CD4-positive, alpha-beta T cell treated with Interleukin-15 for 4 hours (primary cell): ENCODE data around the gene PAQR7.
"Not testable (repeated sequence)": the region's sequence is repeated elsewhere in the genome, so short reads cannot be mapped to it uniquely, and the experiment has no call there.

Source experiments
- DNase-seq: peaks from one replicate; pipeline ENCODE4 v3.0.0-alpha.2; 2020; ENCODE audit warnings: low spot score

Gene PAQR7

DNA sequence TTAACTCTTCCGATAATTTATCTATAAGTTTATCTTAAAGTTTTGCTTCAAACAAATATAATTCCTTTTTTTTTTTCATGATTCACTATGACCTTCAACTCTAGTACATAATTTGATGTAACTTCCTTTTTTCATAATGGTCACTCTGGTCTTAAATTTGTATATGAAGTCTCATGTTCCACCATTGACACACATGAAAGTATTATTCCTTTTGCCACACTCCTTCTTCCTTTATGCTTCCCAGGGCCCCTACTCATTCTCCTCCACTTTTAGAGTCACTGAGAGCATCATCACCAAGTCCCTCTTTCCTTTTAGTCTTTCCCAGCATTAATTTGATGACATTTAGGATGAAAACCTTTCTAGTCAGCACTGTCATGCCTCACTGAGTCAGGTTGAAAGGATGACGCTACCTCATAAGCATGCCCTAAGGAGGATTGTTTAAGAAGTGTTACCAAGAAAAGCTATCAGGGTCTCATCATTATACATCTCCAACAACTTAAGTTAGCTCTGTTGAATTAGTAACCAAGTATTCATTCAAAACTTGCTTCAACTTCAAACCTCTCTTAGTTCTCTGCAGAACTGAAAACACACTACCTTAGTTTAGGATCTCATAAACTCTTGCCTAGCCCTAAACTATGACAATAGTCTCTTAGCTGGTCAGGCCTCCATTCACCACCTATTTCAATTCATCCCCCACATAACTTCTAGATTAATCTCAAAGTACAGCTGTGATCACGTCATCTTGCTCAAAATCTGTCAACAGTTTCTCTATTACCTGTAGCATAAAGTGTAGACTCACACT, 30.8 kb downstream of the PAQR7 start:
- no peak for DNase-seq

DNA sequence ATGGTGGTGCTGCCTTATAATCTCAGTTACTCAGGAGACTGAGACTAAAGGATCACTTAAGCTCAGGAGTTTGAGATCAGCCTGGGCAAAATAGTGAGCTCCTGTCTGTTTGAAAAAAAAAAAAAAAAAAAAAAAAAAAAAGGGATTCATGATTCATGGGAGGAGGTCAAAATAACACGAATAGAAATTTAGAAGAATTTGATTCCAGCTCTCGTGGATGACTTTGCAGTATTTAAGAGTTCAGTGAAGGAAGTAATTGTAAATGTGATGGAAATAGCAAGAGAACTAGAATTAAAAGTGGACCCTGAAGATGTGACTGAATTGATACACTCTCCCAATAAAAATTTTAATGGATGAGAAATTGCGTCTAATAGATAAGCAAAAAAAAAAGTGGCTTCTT, 32.0 kb downstream of the PAQR7 start:
- no peak for DNase-seq

DNA sequence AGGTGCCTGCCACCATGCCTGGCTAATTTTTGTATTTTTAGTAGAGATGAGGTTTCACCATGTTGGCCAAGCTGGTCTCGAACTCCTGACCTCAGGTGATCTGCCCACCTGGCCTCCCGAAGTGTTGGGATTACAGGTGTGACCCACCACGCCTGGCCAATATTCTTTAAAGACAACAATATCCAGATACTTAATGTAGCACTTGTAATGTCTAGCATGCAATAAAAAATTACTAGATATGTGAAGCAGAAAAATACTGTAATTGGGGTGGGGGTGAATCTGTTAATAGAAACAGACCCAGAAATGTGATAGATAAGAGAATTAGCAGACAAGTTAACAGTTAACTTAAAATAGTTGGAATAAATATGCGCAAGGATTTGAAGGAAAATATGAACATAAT, 35.7 kb downstream of the PAQR7 start:
- DNase-seq, result not testable (repeated sequence)

DNA sequence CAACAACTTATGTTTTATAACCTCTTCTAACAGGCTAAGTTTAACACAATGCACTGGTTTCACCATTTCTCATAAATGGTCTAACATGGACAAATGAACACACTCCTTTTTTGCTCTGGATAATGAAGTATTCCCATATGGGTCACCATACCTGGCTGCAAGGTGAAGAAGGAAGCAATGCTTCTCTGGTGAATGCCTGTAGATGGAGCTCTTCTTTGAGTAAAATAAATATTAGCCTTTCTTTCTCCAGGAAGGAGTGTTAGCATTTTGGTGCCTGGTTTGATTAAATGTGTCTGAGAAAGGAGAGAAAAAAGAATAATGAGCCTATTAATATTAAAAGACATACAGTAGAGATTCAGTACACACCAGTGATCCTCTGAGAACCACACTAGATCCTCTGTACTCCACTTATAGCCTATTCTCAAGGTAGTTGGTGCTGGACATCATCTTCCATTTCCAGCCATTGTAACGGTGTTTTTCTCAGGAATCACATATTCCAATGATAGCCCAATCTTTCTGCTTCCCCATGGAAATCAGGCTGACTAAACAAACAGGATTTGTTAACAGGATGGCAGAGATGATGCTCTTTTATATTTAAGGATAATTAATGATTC, 38.1 kb downstream of the PAQR7 start:
- no peak for DNase-seq

DNA sequence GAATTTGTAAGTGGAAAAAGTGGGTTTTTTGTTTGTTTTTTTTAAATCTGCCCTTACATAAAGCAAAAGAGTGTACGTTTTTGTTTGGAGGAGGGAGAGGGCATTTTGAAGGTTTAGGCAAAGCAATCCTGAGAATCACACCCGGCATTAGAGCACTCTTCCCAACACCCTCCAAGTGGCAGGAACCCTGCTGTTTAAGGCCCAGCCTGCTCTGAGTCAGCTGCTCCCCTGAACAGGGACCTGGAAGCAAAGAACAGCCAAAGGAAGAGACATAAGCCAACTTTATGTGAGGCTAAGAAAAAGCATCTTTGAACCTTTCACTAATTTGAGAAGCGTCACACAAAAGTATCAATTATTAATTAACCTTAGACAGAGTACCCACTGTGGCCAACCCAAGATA, 38.8 kb downstream of the PAQR7 start:
- DNase-seq, result no peak

DNA sequence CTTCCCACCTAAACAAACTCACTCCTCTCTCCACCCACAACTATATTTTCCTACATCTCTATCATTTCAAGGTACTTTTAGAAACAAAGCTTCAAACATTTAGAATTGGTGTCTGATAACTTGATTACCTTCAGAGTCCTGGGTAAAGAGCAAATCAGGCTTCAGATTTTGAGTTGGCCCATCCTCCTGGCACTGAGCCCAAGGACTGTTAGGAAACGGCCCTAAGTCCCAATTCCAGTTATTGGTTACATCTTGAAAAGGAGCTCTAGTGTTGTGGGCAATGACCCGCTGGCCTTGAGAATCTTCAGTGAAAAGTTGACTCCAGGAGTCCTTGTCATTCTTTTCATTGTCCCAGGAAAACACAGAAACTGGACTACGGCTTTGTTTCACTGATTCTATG, 40.6 kb downstream of the PAQR7 start:
- no peak for DNase-seq

DNA sequence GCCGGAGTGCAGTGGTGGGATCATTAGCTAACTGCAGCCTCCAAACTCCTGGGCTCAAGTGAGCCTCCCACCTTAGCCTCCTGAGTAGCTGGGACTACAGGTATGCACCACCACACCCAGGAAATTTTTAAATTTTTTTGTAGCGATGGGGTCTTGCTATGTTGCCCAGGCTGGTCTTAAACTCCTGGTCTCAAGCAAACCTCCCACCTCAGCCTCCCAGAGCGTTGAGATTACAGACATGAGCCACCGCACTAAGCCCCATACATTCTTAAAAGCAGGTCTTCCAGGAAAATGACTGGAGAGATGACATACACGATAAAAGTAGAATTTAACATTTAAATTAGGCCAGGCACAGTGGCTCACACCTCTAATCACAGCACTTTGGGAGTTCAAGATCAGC, 42.4 kb downstream of the PAQR7 start:
- DNase-seq, result no peak

DNA sequence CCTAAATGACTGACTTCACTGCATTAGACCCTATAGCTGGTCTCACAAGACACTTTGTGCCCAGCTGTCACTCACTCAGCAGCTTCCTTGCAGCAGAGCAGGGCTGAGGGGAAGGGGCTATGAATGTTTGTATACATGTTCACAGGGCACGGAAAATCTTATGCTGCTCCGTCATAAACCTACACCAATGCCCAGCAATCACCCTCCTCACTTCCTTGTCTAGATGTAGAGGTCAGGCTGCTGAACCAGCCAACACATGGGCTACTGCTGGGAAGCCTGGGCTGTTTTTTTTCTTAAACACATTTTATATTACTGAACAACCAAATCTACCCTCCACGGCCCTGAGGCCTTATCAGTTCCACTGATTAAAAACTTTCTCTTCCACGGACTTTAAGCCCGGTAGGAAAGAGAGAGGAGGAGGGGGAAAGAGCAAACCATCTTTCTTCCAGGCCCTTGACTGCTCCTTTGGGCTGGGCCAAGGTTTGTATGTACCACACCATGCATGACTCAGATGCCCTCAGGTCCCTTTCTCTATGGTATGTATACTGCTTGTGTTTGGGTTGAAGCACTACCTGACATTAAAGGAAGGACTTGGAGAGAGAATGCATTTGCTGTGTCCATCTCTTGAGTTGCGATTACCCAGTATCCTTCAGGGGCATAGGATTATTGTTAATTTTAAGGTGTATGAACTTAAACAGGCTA, 43.0 kb downstream of the PAQR7 start:
- no peak for DNase-seq

DNA sequence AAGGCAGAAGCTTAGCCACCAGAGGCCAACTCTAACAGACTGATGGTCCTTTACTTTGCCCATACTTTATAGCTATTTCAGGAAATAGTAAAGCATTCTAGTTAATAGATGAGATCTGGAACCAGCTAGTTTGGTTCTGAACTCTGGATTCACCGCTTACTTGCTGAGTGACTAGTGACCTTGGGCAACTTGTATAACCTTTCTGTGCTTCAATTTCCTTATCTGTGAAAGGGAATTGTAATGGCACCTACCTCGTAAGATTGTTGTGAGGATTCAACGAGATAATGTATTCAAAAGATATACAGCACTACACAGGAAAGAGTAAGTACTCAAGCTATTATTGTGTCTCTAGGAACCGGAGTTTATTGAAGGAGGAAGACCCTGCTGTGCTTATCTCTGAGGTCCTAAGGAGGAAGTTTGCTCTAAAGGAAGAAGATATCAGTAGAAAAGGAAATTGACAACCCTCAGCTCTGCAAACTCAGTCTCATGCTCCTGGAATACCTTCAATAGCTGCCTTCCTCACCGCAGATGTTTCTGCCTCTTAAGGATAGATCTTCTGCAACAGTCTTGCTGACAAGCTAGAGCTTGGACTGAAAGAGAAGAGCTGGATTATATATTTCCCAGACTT, 43.8 kb downstream of the PAQR7 start:
- no peak for DNase-seq

DNA sequence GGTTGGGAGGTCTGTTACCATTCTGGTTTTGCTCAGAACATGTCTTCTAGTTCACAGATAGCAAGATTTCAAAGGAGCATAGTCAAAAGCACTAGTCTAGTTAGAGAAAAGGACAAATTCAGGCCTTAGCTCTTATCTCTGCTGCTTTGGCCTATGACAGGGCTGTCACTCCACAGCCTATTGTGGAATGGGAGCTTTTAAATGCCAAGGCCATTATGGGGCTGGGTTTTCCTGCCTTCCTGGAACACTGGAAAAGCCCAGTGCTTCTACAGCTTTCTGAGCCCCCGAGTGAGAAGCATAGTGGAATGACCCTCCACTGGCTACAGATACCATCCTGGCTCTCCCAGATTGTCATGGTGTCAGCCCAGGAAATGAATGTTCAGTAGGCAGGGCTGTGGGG, 46.5 kb downstream of the PAQR7 start:
- no peak for DNase-seq

DNA sequence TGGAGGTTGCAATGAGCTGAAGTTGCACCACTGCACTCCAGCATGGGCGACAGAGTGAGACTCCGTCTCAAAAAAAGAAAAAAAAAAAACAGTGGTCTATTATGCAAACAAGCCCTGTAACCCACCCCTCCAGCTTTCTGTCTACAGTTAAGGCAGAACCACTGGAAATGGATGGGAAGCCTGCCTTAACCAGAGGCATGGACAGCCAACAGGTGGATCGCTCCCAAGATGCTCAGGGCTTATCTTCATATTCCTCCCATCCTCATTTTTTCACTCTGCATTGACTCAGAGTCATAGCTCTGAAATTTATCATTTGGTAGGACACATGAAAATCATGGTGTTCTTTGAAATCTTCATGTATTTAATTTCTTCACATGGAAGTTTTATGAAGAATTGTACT, 47.0 kb downstream of the PAQR7 start:
- no peak for DNase-seq

DNA sequence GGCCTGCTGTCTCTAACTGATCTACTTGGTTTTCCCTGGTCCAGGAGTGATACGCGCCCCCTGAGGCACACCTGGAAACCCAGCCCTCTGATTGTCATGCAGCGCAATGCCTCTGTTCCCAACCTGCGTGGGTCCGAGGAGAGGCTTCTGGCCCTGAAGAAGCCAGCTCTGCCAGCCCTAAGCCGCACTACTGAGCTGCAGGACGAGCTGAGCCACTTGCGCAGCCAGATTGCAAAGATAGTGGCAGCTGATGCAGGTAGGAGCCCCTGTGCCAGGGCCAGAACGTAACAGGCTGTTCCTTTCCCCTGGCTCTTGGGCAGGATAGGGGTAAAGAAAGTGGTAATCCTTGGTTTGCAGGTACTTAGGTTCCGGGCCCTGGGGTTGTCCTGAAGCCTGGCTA, 48.9 kb downstream of the PAQR7 start:
- DNase-seq, result no peak

DNA sequence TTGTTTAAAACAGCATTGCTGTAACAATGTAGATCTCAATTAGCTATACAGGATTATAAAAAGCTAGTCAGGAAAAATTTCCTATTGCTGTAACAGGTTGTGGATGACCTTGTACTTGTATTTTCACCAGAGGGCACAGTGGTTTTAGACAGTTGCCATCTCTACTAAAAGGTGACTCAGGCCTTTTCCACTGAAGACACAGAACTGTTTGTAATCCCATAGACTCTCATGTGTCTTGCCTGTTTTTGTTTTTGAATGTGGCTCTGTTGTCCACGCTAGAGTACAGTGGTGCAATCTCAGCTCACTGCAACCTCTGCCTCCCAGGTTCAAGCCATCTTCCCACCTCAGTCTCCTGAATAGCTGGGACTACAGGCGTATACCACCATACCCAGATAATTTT, 49.9 kb downstream of the PAQR7 start:
- DNase-seq, result no peak

DNA sequence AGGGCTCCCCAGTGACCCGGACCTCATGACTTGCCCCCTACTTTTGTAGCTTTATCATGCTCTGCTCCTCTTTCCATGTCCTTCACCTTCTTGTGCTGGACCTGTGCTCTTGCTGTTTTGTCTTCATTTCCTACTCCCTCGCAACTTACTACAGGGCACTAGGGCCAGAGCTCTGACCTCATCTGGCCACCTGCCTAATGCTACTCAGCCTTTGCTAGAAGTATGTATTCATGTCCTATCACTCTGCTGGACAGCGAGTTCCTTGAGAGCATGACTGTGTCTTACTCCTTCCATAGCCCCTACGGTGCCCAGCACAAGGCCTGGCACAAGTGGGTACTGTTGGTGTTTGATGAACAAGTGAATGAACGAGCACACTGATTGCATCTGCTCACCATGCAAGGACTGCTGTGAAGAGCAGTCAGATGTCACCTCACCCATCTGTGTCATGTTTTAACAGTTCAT, 53.8 kb downstream of the PAQR7 start:
- no peak for DNase-seq

DNA sequence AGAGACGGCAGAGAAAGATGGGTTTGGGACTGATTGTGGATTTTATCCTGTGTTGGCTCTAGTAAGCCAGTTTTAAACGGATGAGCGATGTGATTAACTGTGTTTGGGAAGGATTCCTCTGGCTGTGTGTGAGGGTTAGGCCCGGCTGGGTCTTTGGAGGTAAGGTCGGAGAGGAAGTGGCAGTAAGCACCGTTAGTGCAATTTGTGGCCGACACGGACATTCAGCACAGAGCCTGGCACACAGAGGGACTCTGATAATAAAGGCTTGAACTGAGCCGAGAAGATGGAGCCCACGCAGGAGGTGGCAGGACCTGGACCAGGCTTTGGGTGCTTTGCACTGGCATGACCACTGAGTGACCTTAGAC, 54.4 kb downstream of the PAQR7 start:
- DNase-seq, result no peak

DNA sequence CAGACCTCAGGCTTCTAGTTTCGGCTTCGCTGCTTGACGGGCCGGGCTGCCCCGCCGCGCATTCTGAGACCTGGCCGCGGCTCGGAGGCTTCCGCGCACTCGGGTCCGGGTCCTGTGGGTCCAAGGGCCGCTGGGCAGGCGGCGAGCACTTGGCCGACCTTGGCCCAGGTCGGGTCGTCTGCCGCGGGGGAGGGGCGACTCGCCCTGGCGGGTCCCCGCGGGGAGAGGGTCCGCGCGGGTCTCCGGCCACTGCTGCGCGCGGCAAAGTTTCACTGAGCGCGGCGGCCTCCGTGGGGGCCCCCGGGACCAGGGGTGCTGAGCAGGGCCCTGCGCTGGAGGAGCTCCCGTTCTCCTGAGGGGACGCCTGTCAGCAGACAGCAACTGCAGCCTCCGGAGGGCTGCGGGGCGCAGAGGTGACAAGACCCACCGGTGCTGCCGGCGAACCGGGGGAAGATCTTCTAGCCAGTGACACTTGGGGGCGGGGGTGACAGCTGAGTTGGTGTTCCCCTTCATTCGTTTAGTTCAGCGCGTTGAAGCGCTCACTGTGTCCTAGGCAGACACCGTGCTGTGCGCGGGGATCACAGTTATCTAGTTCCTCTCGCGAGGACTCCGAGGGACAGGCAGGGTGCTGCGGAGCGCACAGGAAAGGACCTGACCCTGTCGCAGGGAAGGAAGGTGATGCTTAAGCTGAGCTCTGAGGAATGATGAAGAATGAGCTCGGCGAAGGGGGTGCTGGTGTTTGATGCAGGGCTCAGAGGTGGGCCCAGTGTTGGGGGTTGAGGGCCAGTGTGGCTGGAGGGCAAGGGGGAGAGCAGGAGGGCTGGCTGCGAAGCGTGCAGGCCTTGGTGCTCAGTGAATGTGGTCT, 55.0 kb downstream of the PAQR7 start:
- peak; percentile 68 for DNase-seq

DNA sequence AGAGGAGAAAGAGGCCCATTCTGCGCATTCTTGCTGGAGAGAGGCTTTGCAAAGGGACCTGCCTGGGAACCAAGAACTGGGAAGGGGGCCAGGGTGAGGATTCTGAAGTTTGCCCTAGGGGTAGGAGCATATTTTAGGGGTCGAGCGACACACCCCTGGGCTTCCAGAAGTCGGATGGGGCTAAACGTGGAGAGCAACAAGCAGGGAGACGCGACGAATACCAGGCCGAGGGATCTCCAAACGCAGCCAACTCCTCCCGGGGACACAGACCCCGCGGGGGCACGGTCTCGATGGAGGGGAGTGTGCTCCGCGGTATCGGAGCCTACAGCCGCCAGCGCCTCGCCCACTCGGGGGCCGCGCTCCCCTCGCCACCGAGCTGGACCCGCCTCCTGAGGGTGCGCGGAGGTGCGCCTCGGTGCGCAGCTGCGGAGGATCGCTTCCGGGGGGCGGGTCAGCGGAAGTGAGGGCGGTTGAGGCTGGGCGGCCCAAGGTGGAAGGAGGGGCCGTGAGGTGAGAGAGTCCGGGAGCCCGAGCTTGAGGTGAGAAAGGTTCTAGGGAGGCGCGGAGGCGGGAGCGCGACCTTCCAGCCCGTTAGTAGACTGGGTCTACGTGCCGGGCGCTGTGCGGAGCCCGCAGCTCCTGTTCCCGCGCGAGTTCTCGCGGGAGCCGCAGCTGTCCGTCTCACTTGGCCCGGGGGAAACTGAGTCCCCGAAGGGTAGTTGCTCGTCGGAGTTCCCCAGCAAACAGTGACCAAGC, 55.8 kb downstream of the PAQR7 start, which contains the start of gene MTFR1L:
Gene MTFR1L, plus strand, starts transcription at position 464 of the 756 bp plus-strand sequence. CDS start 3,151 bp downstream, outside the sequence.
- DNase-seq, result peak; percentile 90

DNA sequence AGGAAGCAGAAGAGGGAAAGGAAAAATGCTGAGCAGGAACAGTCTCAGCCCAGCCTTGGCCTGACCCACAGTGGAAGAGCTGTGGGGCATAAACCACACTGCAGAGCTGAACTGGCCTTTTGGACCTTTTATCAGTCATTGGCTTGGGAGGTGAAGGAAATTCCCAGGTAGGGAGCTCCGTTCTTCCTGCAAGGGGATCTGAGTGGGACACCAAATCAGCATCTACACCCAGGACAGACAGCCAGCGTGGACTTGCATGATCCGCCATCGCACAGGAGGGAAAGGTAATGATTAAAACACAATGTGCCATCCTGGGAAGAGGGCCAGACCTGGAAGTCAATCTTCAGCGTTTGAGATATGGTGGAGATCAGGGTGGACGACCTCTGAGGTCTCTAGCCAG, 56.9 kb downstream of the PAQR7 start:
- no peak for DNase-seq

DNA sequence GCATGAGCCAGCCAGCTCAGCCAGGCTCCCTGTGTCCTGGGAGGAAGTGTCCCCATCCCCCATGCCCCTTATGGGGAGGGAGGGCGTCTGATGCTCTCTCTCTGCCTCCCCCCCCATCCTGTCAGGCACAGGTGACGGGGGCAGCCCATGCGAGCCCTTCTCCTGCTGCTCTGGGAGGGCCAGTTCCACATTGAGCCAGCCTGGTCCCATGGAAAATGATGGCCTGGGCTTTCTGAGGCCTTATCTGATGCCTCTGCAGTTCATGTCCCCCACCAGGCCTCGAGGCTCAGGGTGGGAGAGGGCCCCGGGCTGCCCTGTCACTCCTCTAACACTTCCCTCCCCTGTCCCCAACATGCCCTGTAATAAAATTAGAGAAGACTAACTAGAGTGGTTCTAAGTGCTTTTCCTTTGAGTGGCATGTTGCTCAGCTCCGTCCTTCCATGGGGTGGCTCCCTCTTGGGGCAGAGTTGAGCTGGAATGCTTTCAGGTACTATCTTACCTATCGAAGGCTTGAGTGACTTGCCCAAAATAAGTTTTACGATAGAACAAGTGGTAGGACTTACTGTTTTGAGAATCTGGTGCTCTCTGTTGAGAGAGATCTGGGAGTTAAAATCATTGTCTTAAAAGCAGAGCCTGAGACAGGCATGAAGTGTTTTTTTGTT, 57.5 kb downstream of the PAQR7 start:
- no peak for DNase-seq

DNA sequence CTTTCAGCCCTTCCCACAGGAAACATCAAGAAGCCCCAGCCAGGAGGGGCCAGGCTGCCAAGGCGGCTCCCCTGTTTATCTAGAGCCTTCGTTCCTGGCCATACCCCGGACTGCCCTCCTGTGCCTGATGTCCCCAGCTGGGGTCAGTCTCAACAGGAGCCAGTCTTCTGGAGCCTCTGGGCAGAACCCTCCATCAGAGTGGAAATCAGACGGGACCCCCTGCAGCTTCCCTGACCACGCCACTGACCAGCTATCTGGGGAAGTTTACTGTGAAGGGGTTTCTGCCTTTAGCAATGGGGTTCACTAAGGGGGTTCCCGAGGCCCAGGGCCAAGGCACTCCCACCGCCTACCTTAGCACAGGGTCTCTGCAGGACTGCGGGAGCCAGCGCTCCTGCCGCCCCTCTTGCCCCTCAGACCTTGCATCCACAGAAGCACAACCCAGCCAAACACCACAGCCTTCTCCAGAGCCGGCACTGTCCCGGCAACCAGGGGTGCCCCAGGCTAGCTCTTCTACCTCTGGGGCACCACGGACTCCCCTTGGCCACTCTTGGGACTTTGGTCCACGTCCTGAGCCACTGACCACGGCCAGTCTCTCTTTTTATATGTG, 59.3 kb downstream of the PAQR7 start:
- DNase-seq, result no peak
